Tibial artery (tissue), 4 donors: ENCODE results near the gene PYCR2.

ENCODE experiments used
- DNase-seq, 2 donors: peaks; one replicate each; pipeline ENCODE4 v3.0.0-alpha.2; 2019
- H3K27ac ChIP-seq, 2 donors: fragments of 200-600 bp; sonication (generic) in 1 of 2; 1 replicate in 1 of 2; 2 replicates in 1 of 2; pipeline ENCODE4 v1.5.1; 2018 to 2019; ENCODE audit warnings: mild to moderate bottlenecking in 1 of 2
- H3K27me3 ChIP-seq, 2 donors: fragments of 200-600 bp; sonication (generic) in 1 of 2; one replicate each; pipeline versions ENCODE4 v1.5.1 to v1.6.0; 2016 to 2019
- H3K36me3 ChIP-seq, 3 donors: fragments of 200-600 bp; sonication (generic) in 2 of 3; one replicate each; pipeline ENCODE4 v1.5.1; 2016 to 2019; ENCODE audit warnings: mild to moderate bottlenecking in 2 of 3
- H3K4me1 ChIP-seq, 4 donors: fragments of 200-600 bp; sonication (generic) in 2 of 4; 1 replicate in 3 of 4; 2 replicates in 1 of 4; pipeline ENCODE4 v1.5.1; 2016 to 2019
- H3K4me3 ChIP-seq, 2 donors: fragments of 200-600 bp; sonication (generic) in 1 of 2; 1 replicate in 1 of 2; 2 replicates in 1 of 2; pipeline ENCODE4 v1.5.1; 2018 to 2019; ENCODE audit warnings: mild to moderate bottlenecking in 2 of 2
- H3K9me3 ChIP-seq, 3 donors: fragments of 200-600 bp; sonication (generic) in 1 of 3; one replicate each; pipeline ENCODE4 v1.5.1; 2016 to 2019
- intact Hi-C: fragments of 100-400 bp; cut with DNase I; formaldehyde crosslinking; loops from one replicate; pipeline ENCODE4 v1.15.0; 2023; ENCODE audit warnings: low total_unique reads
- TF ChIP-seq, protein P1 (sequence below), 2 experiments: fragments of 200-600 bp in 1 of 2; fragments of 450-650 bp in 1 of 2; IDR thresholded peaks; one replicate each; pipeline ENCODE4 v1.5.1; 2017 to 2019; ENCODE audit warnings: antibody characterized with exemption in 2 of 2, mild to moderate bottlenecking in 1 of 2, moderate library complexity in 1 of 2

The PYCR2 gene

DNA sequence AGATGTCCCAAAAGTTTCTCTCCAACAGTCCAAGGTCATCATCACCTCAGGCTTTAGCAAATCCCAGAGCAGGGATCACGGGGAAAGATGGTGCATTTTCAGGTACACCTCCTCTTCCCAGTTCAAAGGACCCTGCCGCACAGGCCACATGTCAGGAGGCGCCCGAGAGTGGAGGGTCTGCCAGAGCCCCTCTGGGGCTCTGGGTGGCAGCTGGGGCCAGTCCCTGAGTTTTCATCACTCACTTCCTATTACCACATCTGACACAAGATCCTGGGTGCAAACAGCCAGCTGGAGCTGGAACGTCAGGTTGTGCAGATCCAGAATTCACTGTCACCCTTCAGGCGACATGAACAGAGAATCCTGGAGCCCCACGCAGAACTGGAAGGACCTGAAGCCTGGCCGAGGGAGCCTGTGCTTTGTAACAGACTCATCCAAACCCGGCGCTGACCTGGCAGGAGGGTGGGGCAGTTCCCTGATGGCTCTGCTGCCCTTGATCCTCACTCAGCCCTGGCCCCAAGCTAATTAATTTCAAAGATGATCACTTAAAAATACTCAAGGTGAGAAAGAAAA is 50.7 kb downstream of the PYCR2 start:
- Histone ChIP-seq H3K4me1 (peaks cover 3 to 18% (median 16%) of the 10 kb centered on the region in 4 donors), H3K9me3 (no peaks in the 10 kb centered on the region), H3K27ac (no peak overlapping the region), H3K4me3 (no peak overlapping the region), H3K27me3 (no peaks in the 10 kb centered on the region), H3K36me3 (peaks cover 44 to 82% (median 74%) of the 10 kb centered on the region in 3 donors)
- DNase-seq: no peak
- TF ChIP-seq, protein P1, sequence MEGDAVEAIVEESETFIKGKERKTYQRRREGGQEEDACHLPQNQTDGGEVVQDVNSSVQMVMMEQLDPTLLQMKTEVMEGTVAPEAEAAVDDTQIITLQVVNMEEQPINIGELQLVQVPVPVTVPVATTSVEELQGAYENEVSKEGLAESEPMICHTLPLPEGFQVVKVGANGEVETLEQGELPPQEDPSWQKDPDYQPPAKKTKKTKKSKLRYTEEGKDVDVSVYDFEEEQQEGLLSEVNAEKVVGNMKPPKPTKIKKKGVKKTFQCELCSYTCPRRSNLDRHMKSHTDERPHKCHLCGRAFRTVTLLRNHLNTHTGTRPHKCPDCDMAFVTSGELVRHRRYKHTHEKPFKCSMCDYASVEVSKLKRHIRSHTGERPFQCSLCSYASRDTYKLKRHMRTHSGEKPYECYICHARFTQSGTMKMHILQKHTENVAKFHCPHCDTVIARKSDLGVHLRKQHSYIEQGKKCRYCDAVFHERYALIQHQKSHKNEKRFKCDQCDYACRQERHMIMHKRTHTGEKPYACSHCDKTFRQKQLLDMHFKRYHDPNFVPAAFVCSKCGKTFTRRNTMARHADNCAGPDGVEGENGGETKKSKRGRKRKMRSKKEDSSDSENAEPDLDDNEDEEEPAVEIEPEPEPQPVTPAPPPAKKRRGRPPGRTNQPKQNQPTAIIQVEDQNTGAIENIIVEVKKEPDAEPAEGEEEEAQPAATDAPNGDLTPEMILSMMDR (IDR thresholded peaks at IDR 0.05): no peak
- intact Hi-C loops: no loop called here

DNA sequence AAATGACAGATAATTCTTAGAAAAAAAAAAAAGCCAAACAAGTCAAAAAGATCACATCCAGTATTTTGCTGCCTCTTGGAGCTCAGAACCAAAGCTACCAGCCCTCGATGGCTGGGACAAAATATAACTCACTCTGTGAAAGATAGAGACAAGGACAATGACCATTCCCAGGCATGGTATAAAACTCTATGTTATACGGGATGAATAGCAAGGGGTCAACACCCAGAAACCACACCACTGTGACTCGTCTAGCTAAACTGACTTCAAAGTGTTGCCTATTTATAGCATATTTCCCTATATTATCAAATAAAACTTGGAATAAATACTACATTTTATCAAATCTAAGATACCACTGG is 52.0 kb downstream of the PYCR2 start:
- Histone ChIP-seq H3K36me3 (peaks cover 56 to 90% (median 87%) of the 10 kb centered on the region in 3 donors), H3K27ac (no peak overlapping the region), H3K4me3 (no peak overlapping the region), H3K27me3 (no peaks in the 10 kb centered on the region), H3K4me1 (peaks cover 0 to 5% (median 3%) of the 10 kb centered on the region in 4 donors), H3K9me3 (no peaks in the 10 kb centered on the region)
- DNase-seq: no peak
- TF ChIP-seq, protein P1 (IDR thresholded peaks at IDR 0.05): no peak
- intact Hi-C loops: no loop called here

DNA sequence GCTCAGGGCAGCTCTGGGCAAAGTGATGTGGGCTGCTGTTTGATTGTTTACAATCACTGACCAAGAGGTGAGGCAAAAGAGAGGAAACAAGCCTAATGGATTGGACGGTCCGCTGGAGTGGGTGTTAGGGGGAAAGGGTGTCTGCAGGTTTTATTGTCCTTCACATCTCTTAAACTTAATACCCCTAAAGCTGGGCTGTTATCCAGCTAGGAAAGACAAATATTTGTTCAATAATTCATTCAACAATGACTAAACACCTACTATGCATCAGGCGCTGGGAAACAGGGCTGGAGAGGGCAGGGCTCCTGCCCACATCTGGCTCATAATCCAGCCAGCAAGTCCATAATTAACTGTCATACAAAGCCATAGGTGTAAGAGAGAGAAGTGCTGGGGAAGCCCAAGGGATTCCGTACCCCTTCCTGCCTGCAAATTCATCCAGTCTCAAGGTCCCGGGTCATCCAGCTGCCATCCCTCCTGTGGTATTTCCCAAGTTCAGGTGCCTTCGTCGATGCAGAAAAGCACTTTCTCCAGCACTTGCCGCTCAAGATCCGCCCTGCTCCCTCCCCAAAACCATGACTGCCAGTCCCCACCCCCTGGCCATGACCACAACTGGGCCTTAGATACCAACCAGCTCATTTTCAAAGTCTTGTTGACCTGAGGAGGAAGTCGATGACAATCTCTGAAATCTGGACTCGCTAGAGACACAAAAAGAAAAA is 52.5 kb downstream of the PYCR2 start:
- intact Hi-C loops: no loop called here
- peaks cover 61 to 93% (median 90%) of the 10 kb centered on the region in 3 donors for H3K36me3 ChIP-seq
- no peaks in the 10 kb centered on the region for H3K9me3 ChIP-seq
- no peak overlapping the region for H3K4me3 ChIP-seq
- no peaks in the 10 kb centered on the region for H3K27me3 ChIP-seq
- TF ChIP-seq, protein P1 (IDR thresholded peaks at IDR 0.05): no peak
- no peak for DNase-seq
- no peak overlapping the region for H3K27ac ChIP-seq
- H3K4me1 ChIP-seq: no peaks in the 10 kb centered on the region

DNA sequence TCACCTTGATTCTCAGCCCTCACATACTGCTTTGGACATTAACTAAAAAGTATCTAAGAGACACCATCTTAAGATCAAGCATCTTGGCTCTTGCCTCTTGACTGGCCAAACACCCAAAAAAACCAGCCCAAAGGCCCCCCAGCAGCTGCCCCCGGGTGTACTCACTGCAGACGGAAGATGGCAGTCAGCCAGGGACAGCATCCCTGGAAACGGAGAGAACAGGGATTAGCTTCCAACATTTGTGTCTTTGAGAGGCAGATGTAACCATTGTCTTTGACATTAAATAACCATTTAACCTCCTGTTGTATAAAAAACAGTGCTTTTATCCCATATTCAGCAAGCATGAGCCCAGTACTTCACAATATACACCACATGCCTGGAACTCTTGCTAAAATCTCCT is 53.1 kb downstream of the PYCR2 start:
- Histone ChIP-seq H3K4me1 (no peaks in the 10 kb centered on the region), H3K27me3 (no peaks in the 10 kb centered on the region), H3K27ac (no peak overlapping the region), H3K4me3 (no peak overlapping the region), H3K36me3 (peaks cover 65 to 95% (median 95%) of the 10 kb centered on the region in 3 donors), H3K9me3 (no peaks in the 10 kb centered on the region)
- TF ChIP-seq, protein P1 (IDR thresholded peaks at IDR 0.05): no peak
- intact Hi-C loops: no loop called here
- no peak for DNase-seq
